DMS114 treated with DMSO at 0.1 percent for 48 hours (cell line): ENCODE results near the gene NLGN3.

ENCODE experiments used
- DNase-seq: peaks from one replicate; lab custom pipeline; 2025; ENCODE audit not compliant: unreplicated experiment; lab: John Stamatoyannopoulos, UW

Gene NLGN3

DNA sequence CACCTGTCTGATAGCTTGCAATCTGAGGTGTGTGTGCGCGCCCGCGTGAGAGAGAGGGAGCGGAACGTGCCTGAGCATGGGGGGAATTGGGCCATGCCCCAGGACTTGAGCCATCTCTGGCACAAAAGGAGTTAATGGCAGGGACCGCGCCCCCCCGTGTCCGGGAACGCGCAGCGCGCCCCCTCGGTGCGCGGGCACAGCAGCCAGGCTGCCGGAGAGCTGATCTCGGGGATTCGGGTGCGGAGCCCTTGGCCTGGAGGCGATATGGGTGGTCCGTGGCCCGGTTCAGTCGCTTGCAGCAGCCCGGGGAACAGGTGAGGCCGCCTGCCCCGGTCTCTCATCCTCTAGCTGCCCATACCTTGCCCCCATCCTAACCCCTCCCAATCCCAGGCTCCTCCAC is at the start of gene NLGN3:
Gene NLGN3 (plus strand): TSS at position 191 of the 400 bp plus-strand sequence. CDS start 2,909 bp downstream, outside the sequence.
- no peak for DNase-seq

GRCh38 chrX:71095033-71095432 is 49.6 kb upstream of the NLGN3 start:
- no peak for DNase-seq

GRCh38 chrX:71095555-71095980 is 49.1 kb upstream of the NLGN3 start, which contains the start of gene FOXO4:
Gene FOXO4 (plus strand): TSS chrX:71095851. CDS start chrX:71096529, 678 bp downstream.
- DNase-seq: peak; percentile 82

- DNase-seq: peak; percentile 34
Observed at GRCh38 chrX:71095981-71096759, 48.5 kb upstream of the NLGN3 start.

DNA sequence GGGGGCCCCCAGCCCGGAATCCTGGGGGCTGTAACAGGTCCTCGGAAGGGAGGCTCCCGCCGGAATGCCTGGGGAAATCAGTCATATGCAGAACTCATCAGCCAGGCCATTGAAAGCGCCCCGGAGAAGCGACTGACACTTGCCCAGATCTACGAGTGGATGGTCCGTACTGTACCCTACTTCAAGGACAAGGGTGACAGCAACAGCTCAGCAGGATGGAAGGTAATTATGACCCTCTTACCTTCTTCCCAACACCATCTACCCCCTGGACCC is 47.9 kb upstream of the NLGN3 start:
- no peak for DNase-seq

DNA sequence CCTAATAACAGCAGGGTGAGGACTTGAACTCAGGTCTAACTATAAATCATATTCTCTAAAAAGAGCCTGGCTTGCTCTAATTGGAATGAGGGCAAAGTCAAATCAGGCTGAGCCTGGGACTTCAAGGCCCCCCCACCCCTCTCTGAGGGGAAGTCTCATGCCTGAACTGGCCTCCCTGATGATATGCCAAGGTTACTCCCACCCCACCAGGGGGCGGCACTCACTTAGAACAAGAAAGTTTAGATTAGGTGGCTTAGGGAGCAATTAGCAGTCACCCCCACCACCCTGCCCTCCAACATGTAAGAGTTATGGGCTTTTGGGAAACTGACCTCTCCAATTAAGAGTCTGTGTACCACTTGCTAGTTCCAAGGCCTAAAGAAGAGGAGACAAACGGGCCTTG is 46.3 kb upstream of the NLGN3 start:
- peak; percentile 4 for DNase-seq

DNA sequence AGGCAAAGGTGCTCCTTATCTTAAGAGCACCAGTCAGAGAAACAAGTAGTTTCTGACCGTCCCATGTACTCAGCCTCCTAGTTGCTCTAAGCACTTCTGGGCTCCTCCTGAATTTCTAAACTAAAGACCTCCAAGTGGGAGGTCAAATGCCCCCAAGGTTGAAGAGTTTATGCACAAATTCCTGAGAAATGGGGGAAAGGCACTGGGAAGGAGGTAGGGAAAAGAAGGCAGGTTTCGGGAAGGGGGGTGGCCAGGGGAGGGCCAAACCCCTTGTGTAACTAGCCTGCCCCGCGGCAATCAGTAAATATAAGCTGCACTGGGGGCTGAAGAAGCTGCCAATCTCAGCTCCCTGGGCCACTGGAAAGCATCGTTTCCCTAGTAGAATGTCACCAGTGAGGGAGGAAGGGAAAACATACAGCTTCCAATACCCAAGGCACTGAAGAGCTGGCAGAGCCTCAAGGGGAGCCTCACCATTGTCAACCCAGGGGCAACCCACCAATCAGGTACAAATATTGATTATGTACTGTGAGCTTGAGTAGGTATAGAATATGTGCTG is 45.6 kb upstream of the NLGN3 start:
- DNase-seq: no peak

DNA sequence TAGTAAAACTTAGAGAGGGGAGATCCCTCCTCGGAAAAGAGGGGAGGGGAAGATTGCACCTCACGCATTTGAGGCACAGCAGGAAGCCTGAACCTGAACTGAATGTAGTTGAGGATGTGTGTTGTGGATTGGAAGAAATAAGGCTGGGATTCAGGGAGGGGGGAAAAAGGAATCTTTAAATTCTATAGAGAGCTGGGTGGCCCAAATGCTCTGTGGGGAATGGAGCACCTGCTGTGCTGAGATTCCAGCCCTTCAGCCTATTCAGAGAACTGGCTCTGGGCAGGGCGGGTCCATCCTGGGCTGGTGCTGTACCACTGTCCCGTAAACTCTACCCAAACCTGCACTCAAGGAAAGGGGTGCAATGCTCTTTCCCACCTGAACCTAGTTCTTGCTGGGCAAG is 44.9 kb upstream of the NLGN3 start:
- DNase-seq: no peak

- DNase-seq: no peak
Observed at GRCh38 chrX:71100581-71101505, 43.8 kb upstream of the NLGN3 start.

DNA sequence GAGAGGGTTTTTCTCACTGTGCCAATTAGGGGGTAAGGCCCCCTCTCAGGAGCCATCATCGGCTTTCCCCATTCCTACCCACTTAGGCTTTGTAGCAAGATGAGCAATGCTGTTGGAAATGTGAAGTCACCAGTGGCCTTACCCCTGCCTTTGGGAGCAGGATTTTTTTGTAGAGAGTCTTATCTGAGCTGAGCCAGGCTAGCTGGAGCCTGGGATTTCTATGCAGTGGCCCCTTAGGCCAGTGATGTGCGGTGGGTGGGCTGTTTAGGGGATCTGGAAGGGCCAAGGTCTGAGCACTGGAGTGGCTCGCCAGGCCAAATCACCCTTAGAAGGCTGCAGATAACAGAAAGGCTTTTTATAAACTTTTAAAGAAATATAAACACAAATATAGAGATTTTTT is 42.3 kb upstream of the NLGN3 start:
- DNase-seq: no peak

DNA sequence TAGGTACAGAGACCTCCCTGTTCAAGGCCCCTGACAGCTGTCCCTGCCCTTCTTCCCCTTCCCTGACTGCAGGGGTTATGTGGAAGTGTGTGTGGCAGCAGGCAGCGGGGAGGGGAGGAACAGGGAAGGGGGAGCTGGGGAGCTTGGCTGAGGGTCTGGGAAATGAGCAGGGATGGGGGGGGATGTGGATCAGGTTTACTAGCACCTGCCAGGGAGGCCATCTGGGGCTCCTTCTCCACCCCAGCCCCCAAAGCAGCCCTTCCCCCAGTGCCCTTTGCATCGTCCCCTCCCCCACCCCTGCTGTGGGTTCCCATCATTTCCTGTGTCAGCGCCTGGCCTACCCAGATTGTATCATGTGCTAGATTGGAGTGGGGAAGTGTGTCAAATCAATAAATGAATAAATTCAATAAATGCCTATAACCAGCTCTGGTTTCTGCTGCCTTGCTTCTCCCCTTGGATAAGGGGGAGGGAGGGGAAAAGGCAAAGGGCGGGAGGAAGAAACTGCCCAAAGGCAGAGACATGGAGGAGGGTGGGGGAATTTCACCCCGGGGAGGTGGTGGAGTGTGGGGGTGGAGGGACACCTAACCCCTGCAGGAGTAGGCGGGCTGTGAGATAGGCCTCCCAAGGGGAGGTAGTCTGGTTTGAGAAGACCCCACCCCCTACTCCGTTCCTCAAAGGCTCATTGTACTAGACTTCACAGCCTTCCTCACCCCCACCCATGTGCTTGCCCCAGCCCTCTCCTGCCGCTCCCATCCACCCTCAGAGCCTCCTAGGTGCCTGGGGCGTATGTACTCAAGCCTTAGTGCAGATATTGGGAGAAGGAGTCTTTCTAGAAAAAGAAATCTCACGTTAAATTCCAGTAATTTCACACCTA is 41.3 kb upstream of the NLGN3 start:
- DNase-seq: no peak

DNA sequence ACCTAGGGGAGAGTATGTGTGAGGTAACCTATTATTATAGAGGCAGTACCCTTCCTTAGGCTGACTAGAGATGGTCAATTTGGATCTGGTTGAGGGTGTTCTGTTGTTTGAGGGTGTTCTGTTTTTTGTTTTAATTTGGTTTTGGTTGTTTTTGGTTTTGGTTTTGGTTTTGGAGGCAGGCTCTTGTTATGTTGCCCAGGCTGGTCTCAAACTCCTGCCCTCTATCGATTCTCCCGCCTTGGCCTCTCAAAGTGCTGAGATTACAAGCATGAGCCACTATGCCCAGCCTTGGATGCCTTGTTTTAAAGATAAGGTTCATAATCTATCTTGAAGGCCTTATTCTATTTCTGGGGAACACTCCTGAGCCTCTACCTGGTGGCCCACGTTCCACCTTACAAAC is 39.0 kb upstream of the NLGN3 start:
- DNase-seq: no peak

DNA sequence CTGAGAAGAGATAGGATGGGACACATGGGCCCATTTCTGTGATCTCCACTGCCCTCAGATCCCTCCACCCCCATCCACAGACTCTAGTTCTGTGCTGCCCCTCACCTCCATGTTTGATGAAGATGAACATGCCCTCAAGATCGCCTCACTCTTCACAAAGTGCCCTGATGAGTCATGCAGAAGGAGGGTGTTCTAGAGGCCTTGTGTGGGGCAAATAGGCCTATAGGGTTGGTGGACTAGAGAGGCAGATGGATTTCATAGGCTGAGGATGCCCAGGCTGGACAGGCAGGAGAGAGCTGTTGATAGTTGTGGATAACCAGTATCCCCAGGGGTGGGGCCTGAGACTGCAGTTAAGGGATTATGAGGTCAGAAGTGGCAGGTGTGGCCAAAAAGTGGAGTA is 38.2 kb upstream of the NLGN3 start, which contains the start of gene CXorf65:
Gene CXorf65 (minus strand): TSS at position 314 of the 400 bp plus-strand sequence. CDS start 184 bp downstream, at position 130.
- DNase-seq: no peak

GRCh38 chrX:71107245-71107644 is 37.4 kb upstream of the NLGN3 start:
- DNase-seq: no peak

DNA sequence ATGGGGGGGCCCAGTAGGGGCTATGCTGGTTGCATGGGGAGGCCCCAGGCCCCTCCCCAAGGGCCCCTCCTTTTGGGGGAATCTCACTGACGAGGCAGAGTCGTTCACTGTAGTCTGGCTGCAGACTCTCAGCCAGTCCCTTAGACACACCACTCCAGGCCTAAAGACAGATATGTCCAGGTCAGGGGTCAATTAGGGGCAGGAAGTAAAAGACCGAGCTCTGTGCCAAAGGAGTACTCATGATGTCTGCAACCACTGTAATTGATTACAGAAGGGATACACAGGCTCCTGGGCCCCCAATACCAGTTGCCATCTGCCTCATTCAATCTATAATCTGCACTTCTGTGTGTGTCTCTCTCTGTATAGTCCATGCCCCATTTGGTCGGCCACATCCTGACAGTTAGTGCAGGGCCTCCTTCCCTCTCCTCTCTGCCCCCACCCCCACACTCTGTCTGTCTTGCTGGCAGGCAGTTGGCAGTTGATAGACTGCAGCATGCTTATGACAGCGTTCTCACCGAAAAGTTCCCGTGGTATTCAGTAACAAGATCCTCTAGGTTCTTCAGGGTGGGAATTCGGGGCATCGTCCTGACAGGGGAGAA is 36.8 kb upstream of the NLGN3 start:
- DNase-seq: no peak

DNA sequence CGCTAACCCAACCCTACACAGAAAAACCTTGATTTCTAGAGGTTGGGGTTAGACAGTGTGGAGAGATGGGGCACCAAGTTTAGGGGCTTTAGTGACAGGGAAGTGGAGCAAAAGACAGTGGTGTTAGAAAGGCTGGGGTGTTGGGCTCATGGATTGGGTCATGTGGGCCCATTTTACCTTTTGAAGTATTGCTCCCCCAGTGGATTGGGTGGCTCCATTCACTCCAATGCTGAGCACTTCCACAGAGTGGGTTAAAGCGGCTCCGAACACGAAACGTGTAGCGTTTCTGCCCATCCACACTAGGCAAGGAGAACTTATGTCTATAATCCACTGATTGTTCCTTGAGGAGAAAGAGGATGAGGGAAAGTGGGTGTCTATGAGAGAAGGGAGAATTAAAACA is 35.6 kb upstream of the NLGN3 start:
- no peak for DNase-seq

- no peak for DNase-seq
Observed at GRCh38 chrX:71111141-71111843, 33.3 kb upstream of the NLGN3 start, which contains the start of gene IL2RG. Gene IL2RG (minus strand): TSS chrX:71111577. CDS start chrX:71111539, 38 bp downstream.

DNA sequence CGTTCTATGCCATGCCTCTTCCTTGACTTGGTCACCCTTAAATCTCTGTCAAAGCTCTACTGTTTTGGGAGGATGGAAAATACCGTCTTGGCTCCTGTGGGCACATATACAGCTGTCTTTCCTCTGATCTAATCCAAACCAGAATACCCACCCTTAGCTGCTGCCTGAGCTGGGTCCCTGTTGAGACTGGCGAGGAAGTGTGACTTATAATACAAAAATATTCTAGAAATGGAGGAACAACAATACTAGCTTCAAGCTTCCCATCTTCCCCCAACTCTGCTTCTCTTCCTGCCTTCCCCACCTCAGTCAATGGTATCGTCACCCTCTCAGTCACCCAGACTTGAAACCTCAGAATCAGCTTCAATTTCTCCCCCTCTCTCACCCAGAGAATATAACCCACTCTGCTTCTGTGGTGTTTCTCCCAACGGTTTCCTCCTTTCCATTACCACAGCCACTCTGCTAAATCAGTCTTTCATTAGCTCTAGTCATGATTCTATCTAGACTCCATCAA is 32.7 kb upstream of the NLGN3 start:
- DNase-seq: no peak

DNA sequence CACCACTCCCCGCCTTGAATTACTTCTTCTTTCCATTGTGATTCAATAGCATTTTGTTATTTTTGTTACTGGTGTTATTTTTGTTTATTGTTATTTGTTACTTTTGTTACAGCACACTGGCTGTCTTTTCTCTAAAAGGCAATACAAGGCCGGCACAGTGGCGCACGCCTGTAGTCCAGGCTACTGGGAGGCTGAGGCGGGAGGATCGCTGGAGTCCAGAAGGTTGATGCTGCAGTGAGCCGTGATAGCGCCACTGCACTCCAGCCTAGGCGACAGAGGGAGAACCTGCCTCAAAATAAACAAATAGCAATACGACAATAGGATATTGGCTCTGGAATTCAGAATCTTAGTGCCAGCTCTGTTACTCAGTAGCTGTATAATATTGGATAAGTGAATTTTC is 27.3 kb upstream of the NLGN3 start:
- DNase-seq: no peak
